ENCODE measurements around the gene GNL1.
A peak's percentile ranks its signal among the peaks of the same experiment; 100 is the strongest.

Gene GNL1

DNA sequence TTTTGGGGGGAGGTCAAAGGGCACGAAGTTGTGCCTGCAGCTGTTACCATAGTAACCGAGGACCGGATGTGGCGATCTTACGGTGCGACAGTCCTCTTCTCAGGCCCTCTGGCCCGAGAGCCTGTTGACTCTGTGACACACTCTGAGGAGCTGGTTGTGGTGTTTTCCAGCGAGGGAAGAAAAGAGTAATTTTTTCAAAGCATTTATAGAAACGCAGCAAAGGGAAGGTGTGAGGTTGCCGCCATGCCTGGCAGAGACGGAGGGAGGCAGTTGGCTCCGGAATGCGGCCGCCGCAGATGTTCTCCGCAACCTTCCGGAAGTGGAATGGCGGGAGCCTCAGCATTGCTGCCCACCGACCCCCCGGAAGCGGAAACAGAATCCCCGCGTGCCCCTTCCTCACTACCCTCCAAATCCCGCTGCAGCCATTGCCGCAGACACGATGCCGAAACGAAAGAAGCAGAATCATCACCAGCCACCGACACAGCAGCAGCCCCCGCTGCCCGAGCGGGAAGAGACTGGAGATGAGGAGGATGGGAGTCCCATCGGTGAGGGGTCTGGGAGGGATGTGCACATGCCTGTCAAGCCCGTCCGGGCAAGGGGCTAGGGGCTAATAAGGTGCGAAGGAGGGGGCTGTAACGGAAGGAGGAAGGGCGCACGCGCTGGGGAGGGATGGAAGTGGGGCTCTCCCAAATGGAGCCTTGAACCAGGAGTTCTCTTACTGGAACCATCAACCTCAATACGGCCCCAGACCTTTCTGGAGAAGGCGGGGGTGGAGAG lies 805 bp upstream of the GNL1 start, which contains the start of gene PRR3 (continued):
- TF ChIP-seq, protein P1, sequence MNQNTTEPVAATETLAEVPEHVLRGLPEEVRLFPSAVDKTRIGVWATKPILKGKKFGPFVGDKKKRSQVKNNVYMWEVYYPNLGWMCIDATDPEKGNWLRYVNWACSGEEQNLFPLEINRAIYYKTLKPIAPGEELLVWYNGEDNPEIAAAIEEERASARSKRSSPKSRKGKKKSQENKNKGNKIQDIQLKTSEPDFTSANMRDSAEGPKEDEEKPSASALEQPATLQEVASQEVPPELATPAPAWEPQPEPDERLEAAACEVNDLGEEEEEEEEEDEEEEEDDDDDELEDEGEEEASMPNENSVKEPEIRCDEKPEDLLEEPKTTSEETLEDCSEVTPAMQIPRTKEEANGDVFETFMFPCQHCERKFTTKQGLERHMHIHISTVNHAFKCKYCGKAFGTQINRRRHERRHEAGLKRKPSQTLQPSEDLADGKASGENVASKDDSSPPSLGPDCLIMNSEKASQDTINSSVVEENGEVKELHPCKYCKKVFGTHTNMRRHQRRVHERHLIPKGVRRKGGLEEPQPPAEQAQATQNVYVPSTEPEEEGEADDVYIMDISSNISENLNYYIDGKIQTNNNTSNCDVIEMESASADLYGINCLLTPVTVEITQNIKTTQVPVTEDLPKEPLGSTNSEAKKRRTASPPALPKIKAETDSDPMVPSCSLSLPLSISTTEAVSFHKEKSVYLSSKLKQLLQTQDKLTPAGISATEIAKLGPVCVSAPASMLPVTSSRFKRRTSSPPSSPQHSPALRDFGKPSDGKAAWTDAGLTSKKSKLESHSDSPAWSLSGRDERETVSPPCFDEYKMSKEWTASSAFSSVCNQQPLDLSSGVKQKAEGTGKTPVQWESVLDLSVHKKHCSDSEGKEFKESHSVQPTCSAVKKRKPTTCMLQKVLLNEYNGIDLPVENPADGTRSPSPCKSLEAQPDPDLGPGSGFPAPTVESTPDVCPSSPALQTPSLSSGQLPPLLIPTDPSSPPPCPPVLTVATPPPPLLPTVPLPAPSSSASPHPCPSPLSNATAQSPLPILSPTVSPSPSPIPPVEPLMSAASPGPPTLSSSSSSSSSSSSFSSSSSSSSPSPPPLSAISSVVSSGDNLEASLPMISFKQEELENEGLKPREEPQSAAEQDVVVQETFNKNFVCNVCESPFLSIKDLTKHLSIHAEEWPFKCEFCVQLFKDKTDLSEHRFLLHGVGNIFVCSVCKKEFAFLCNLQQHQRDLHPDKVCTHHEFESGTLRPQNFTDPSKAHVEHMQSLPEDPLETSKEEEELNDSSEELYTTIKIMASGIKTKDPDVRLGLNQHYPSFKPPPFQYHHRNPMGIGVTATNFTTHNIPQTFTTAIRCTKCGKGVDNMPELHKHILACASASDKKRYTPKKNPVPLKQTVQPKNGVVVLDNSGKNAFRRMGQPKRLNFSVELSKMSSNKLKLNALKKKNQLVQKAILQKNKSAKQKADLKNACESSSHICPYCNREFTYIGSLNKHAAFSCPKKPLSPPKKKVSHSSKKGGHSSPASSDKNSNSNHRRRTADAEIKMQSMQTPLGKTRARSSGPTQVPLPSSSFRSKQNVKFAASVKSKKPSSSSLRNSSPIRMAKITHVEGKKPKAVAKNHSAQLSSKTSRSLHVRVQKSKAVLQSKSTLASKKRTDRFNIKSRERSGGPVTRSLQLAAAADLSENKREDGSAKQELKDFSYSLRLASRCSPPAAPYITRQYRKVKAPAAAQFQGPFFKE (tag by site-specific recombination; IDR thresholded peaks at IDR 0.05; ENCODE audit: borderline replicate concordance) = no peak
- TF ChIP-seq RBAK (tag by site-specific recombination; IDR thresholded peaks at IDR 0.05) = no peak
- TF ChIP-seq PRDM1 (tag by site-specific recombination; IDR thresholded peaks at IDR 0.05) = no peak
- TF ChIP-seq ZNF138 (tag by site-specific recombination; IDR thresholded peaks at IDR 0.05; ENCODE audit: borderline replicate concordance) = no peak
- TF ChIP-seq, protein P2, sequence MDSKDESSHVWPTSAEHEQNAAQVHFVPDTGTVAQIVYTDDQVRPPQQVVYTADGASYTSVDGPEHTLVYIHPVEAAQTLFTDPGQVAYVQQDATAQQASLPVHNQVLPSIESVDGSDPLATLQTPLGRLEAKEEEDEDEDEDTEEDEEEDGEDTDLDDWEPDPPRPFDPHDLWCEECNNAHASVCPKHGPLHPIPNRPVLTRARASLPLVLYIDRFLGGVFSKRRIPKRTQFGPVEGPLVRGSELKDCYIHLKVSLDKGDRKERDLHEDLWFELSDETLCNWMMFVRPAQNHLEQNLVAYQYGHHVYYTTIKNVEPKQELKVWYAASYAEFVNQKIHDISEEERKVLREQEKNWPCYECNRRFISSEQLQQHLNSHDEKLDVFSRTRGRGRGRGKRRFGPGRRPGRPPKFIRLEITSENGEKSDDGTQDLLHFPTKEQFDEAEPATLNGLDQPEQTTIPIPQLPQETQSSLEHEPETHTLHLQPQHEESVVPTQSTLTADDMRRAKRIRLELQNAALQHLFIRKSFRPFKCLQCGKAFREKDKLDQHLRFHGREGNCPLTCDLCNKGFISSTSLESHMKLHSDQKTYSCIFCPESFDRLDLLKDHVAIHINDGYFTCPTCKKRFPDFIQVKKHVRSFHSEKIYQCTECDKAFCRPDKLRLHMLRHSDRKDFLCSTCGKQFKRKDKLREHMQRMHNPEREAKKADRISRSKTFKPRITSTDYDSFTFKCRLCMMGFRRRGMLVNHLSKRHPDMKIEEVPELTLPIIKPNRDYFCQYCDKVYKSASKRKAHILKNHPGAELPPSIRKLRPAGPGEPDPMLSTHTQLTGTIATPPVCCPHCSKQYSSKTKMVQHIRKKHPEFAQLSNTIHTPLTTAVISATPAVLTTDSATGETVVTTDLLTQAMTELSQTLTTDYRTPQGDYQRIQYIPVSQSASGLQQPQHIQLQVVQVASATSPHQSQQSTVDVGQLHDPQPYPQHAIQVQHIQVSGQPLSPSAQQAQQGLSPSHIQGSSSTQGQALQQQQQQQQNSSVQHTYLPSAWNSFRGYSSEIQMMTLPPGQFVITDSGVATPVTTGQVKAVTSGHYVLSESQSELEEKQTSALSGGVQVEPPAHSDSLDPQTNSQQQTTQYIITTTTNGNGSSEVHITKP (tag by site-specific recombination; IDR thresholded peaks at IDR 0.05) = peak; percentile 64
- TF ChIP-seq, protein P3, sequence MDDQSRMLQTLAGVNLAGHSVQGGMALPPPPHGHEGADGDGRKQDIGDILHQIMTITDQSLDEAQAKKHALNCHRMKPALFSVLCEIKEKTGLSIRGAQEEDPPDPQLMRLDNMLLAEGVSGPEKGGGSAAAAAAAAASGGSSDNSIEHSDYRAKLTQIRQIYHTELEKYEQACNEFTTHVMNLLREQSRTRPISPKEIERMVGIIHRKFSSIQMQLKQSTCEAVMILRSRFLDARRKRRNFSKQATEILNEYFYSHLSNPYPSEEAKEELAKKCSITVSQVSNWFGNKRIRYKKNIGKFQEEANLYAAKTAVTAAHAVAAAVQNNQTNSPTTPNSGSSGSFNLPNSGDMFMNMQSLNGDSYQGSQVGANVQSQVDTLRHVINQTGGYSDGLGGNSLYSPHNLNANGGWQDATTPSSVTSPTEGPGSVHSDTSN (CRISPR knock-in tag; IDR thresholded peaks at IDR 0.05) = peak; percentile 85; the same call in 1 of the 2 replicates
- no peak; the same call in 1 of the 2 replicates for TF ChIP-seq ZNF10 (tag by site-specific recombination; IDR thresholded peaks at IDR 0.05)
- no peak for TF ChIP-seq ZNF423 (tag by site-specific recombination; IDR thresholded peaks at IDR 0.05)
- TF ChIP-seq, protein P4, sequence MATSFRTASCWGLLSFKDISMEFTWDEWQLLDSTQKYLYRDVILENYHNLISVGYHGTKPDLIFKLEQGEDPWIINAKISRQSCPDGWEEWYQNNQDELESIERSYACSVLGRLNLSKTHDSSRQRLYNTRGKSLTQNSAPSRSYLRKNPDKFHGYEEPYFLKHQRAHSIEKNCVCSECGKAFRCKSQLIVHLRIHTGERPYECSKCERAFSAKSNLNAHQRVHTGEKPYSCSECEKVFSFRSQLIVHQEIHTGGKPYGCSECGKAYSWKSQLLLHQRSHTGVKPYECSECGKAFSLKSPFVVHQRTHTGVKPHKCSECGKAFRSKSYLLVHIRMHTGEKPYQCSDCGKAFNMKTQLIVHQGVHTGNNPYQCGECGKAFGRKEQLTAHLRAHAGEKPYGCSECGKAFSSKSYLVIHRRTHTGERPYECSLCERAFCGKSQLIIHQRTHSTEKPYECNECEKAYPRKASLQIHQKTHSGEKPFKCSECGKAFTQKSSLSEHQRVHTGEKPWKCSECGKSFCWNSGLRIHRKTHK (tag by site-specific recombination; IDR thresholded peaks at IDR 0.05) = no peak
- TF ChIP-seq, protein P5, sequence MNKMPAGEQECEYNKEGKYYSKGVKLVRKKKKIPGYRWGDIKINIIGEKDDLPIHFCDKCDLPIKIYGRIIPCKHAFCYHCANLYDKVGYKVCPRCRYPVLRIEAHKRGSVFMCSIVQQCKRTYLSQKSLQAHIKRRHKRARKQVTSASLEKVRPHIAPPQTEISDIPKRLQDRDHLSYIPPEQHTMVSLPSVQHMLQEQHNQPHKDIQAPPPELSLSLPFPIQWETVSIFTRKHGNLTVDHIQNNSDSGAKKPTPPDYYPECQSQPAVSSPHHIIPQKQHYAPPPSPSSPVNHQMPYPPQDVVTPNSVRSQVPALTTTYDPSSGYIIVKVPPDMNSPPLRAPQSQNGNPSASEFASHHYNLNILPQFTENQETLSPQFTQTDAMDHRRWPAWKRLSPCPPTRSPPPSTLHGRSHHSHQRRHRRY (tag by site-specific recombination; IDR thresholded peaks at IDR 0.05) = no peak
- no peak for TF ChIP-seq ZBTB1 (tag by site-specific recombination; IDR thresholded peaks at IDR 0.05)
- TF ChIP-seq, protein P6, sequence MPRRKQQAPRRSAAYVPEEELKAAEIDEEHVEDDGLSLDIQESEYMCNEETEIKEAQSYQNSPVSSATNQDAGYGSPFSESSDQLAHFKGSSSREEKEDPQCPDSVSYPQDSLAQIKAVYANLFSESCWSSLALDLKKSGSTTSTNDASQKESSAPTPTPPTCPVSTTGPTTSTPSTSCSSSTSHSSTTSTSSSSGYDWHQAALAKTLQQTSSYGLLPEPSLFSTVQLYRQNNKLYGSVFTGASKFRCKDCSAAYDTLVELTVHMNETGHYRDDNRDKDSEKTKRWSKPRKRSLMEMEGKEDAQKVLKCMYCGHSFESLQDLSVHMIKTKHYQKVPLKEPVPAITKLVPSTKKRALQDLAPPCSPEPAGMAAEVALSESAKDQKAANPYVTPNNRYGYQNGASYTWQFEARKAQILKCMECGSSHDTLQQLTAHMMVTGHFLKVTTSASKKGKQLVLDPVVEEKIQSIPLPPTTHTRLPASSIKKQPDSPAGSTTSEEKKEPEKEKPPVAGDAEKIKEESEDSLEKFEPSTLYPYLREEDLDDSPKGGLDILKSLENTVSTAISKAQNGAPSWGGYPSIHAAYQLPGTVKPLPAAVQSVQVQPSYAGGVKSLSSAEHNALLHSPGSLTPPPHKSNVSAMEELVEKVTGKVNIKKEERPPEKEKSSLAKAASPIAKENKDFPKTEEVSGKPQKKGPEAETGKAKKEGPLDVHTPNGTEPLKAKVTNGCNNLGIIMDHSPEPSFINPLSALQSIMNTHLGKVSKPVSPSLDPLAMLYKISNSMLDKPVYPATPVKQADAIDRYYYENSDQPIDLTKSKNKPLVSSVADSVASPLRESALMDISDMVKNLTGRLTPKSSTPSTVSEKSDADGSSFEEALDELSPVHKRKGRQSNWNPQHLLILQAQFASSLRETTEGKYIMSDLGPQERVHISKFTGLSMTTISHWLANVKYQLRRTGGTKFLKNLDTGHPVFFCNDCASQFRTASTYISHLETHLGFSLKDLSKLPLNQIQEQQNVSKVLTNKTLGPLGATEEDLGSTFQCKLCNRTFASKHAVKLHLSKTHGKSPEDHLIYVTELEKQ (tag by site-specific recombination; IDR thresholded peaks at IDR 0.05; ENCODE audit: borderline replicate concordance) = no peak
- TF ChIP-seq YY1 (tag by site-specific recombination; IDR thresholded peaks at IDR 0.05) = peak; percentile 99
- TF ChIP-seq ZNF837 (tag by site-specific recombination; IDR thresholded peaks at IDR 0.05) = no peak
- no peak for TF ChIP-seq TRIM28 (IDR thresholded peaks at IDR 0.05; ENCODE audit: borderline replicate concordance, low read length)
- TF ChIP-seq, protein P7, sequence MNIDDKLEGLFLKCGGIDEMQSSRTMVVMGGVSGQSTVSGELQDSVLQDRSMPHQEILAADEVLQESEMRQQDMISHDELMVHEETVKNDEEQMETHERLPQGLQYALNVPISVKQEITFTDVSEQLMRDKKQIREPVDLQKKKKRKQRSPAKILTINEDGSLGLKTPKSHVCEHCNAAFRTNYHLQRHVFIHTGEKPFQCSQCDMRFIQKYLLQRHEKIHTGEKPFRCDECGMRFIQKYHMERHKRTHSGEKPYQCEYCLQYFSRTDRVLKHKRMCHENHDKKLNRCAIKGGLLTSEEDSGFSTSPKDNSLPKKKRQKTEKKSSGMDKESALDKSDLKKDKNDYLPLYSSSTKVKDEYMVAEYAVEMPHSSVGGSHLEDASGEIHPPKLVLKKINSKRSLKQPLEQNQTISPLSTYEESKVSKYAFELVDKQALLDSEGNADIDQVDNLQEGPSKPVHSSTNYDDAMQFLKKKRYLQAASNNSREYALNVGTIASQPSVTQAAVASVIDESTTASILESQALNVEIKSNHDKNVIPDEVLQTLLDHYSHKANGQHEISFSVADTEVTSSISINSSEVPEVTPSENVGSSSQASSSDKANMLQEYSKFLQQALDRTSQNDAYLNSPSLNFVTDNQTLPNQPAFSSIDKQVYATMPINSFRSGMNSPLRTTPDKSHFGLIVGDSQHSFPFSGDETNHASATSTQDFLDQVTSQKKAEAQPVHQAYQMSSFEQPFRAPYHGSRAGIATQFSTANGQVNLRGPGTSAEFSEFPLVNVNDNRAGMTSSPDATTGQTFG (tag by site-specific recombination; IDR thresholded peaks at IDR 0.05; ENCODE audit: borderline replicate concordance) = no peak
- TF ChIP-seq ZNF175 (tag by site-specific recombination; IDR thresholded peaks at IDR 0.05) = no peak
- TF ChIP-seq SALL2 (tag by site-specific recombination; IDR thresholded peaks at IDR 0.05; ENCODE audit: borderline replicate concordance) = no peak

All from HEK293 (cell line).